Cerebellar cortex (tissue), 1 donor: ENCODE data around the gene HBG1.

ENCODE experiments used
- DNase-seq: peaks from one replicate; pipeline ENCODE4 v3.0.0-alpha.2; 2015; ENCODE audit warnings: low spot score

HBG1 gene

DNA sequence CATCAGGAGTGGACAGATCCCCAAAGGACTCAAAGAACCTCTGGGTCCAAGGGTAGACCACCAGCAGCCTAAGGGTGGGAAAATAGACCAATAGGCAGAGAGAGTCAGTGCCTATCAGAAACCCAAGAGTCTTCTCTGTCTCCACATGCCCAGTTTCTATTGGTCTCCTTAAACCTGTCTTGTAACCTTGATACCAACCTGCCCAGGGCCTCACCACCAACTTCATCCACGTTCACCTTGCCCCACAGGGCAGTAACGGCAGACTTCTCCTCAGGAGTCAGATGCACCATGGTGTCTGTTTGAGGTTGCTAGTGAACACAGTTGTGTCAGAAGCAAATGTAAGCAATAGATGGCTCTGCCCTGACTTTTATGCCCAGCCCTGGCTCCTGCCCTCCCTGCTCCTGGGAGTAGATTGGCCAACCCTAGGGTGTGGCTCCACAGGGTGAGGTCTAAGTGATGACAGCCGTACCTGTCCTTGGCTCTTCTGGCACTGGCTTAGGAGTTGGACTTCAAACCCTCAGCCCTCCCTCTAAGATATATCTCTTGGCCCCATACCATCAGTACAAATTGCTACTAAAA lies 22.8 kb downstream of the HBG1 start, which contains the start of gene HBB:
TSS of gene HBB (minus strand) at position 340 of the 579 bp plus-strand sequence. CDS start at position 290, 50 bp downstream.
- DNase-seq = no peak

DNA sequence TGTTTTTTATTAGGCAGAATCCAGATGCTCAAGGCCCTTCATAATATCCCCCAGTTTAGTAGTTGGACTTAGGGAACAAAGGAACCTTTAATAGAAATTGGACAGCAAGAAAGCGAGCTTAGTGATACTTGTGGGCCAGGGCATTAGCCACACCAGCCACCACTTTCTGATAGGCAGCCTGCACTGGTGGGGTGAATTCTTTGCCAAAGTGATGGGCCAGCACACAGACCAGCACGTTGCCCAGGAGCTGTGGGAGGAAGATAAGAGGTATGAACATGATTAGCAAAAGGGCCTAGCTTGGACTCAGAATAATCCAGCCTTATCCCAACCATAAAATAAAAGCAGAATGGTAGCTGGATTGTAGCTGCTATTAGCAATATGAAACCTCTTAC lies 24.2 kb downstream of the HBG1 start:
- DNase-seq = no peak

DNA sequence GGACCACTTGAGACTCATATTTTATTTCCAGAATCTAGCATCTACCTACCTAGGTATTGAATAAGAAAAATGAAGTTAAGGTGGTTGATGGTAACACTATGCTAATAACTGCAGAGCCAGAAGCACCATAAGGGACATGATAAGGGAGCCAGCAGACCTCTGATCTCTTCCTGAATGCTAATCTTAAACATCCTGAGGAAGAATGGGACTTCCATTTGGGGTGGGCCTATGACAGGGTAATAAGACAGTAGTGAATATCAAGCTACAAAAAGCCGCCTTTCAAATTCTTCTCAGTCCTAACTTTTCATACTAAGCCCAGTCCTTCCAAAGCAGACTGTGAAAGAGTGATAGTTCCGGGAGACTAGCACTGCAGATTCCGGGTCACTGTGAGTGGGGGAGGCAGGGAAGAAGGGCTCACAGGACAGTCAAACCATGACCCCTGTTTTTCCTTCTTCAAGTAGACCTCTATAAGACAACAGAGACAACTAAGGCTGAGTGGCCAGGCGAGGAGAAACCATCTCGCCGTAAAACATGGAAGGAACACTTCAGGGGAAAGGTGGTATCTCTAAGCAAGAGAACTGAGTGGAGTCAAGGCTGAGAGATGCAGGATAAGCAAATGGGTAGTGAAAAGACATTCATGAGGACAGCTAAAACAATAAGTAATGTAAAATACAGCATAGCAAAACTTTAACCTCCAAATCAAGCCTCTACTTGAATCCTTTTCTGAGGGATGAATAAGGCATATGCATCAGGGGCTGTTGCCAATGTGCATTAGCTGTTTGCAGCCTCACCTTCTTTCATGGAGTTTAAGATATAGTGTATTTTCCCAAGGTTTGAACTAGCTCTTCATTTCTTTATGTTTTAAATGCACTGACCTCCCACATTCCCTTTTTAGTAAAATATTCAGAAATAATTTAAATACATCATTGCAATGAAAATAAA lies 24.8 kb downstream of the HBG1 start:
- no peak for DNase-seq

DNA sequence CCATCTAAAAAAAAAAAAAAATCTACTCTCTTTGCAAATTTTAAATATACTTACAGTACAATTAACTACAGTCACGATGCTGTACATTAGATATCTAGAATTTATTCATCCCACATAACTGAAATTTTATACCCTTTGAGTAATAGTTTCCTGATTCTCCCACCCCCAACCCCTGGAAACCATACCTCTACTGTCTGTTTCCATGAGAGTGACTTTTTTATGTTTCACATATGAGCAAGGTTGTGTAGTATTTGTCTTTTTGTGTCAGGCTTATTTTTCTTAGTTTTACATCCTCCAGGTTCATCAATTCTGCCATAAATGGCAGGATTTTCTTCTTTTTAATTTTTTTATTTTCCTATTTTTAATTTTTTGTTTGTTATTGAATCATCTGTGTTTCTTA lies 26.0 kb downstream of the HBG1 start:
- DNase-seq = no peak

DNA sequence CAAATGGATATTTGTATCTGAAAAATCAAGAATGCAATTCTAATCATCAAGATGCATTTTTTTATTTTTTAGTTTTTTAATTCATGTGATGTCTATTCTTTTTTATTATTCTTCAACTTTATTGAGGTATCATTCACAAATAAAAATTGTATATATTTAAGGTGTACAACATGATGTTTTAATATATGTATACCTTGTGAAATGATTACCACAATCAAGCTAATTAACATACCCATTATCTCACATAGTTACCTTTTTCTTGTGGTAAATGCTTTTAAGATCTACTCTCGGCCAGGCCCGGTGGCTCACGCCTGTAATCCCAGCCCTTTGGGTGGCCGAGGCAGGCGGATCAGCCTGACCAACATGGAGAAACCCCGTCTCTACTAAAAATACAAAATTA lies 26.5 kb downstream of the HBG1 start:
- DNase-seq = no peak

GRCh38 chr11:5210376-5210885 lies 39.2 kb downstream of the HBG1 start:
- DNase-seq = no peak

GRCh38 chr11:5204787-5205186 lies 44.9 kb downstream of the HBG1 start:
- DNase-seq = peak; percentile 50

- no peak for DNase-seq
These were observed 46.3 kb downstream of the HBG1 start for GRCh38 chr11:5203366-5203765.

- DNase-seq = no peak
These were observed 49.1 kb downstream of the HBG1 start, which contains the start of gene OR51V1 for GRCh38 chr11:5200582-5200981. Gene OR51V1, minus strand, starts transcription at chr11:5200682. Its CDS starts 0 bp downstream, at chr11:5200682.

- peak; percentile 16 for DNase-seq
These were observed 51.4 kb downstream of the HBG1 start for GRCh38 chr11:5198285-5198684.
